HCT116 (cell line): Measurements from ENCODE around the gene ST7. TPM values are rescaled to one million over a fixed set of nuclear protein-coding genes. Genes with fewer than 3 reads are reported as not detected.

Experiments
- ATAC-seq: fragments of 200-7000 bp; cut with Tn5 transposase; 2 replicates; pipeline ENCODE4 v1.9.1; 2020; ENCODE audit warnings: mild to moderate bottlenecking, moderate library complexity
- BruUV-seq: library from RNA; stranded (reverse); fragments of 400-500 nt; replicated peaks from 2 replicates; lab custom pipeline; 2021; lab: Mats Ljungman, UMichigan
- CTCF ChIA-PET: fragments of 300-600 bp; sonication (Branson Sonifier 250); formaldehyde crosslinking; loops from one replicate; lab custom pipeline; 2021; ENCODE audit warnings: antibody characterized with exemption; lab: Charles Lee
- POLR2A ChIA-PET: fragments of 300-600, 350-600 bp; sonication (Branson Sonifier 250); formaldehyde crosslinking; loops from one replicate; lab custom pipeline; 2021; ENCODE audit warnings: antibody characterized with exemption; lab: Charles Lee
- RAD21 ChIA-PET, 2 experiments: fragments of 300-600 bp; sonication (Branson Sonifier 250); formaldehyde crosslinking; loops; one replicate each; lab custom pipeline; 2023; ENCODE audit warnings: low total read pairs in 2 of 2; ENCODE audit not compliant: uncharacterized antibody in 2 of 2, unreplicated experiment in 2 of 2, low non-redundant PET in 1 of 2; lab: Charles Lee
- DNase-seq: peaks from one replicate; pipeline ENCODE4 v3.0.0-alpha.2; 2010; ENCODE audit warnings: low read depth, low spot score
- H2AFZ ChIP-seq: fragments of 200-600 bp; shearing (Covaris generic), sonication (generic); 2 replicates; pipeline ENCODE4 v1.6.1; 2017; ENCODE audit warnings: low read depth, mixed run types, mixed read lengths, antibody characterized with exemption, low read length; ENCODE audit not compliant: poor library complexity, severe bottlenecking
- H3K27ac ChIP-seq: 2 replicates; pipeline ENCODE4 v1.5.1; 2012; ENCODE audit warnings: low read depth, low read length
- H3K27me3 ChIP-seq: fragments of 200-600 bp; sonication (generic); 2 replicates; pipeline ENCODE4 v1.6.1; 2016; ENCODE audit warnings: mixed run types, low read length, mixed read lengths; ENCODE audit not compliant: insufficient read depth
- H3K36me3 ChIP-seq, 2 experiments: fragments of 200-500 bp in 1 of 2; fragments of 200-600 bp in 1 of 2; sonication (Bioruptor generic) in 1 of 2; sonication (generic) in 1 of 2; 2 replicates each; pipeline versions ENCODE4 v1.5.1 to v1.6.1; 2014 to 2016; ENCODE audit warnings: low read length in 2 of 2, inconsistent platforms in 1 of 2, mixed read lengths in 1 of 2, mixed run types in 1 of 2; ENCODE audit not compliant: insufficient read depth in 2 of 2, control insufficient read depth in 1 of 2
- H3K4me1 ChIP-seq, 2 experiments: fragments of 200-600 bp in 1 of 2; sonication (generic) in 1 of 2; 2 replicates each; pipeline versions ENCODE4 v1.5.1 to v1.6.1; 2012 to 2017; ENCODE audit warnings: low read length in 2 of 2, inconsistent platforms in 1 of 2, mild to moderate bottlenecking in 1 of 2, mixed read lengths in 1 of 2, mixed run types in 1 of 2, moderate library complexity in 1 of 2; ENCODE audit not compliant: insufficient read depth in 2 of 2, control insufficient read depth in 1 of 2
- H3K4me2 ChIP-seq: fragments of 200-600 bp; sonication (generic); 2 replicates; pipeline ENCODE4 v1.6.1; 2017; ENCODE audit warnings: mixed run types, low read length, mixed read lengths
- H3K4me3 ChIP-seq, 2 experiments: fragments of 200-600 bp in 1 of 2; sonication (generic) in 1 of 2; replicated peaks in 1 of 2; 2 replicates each; pipeline ENCODE4 v1.5.1; 2011 to 2016; ENCODE audit warnings: low read length in 2 of 2, control low read depth in 1 of 2, low read depth in 1 of 2, mild to moderate bottlenecking in 1 of 2, mixed read lengths in 1 of 2, mixed run types in 1 of 2
- H3K79me2 ChIP-seq: fragments of 200-600 bp; sonication (generic); 2 replicates; pipeline ENCODE4 v1.6.1; 2017; ENCODE audit warnings: mild to moderate bottlenecking, mixed run types, low read length, moderate library complexity, mixed read lengths; ENCODE audit not compliant: insufficient read depth
- H3K9ac ChIP-seq: fragments of 200-600 bp; sonication (generic); 2 replicates; pipeline ENCODE4 v1.6.1; 2016; ENCODE audit warnings: low read length, mixed read lengths
- H3K9me2 ChIP-seq: fragments of 200-600 bp; sonication (generic), shearing (Covaris generic); 2 replicates; pipeline ENCODE4 v1.6.1; 2017; ENCODE audit warnings: mixed run types, mild to moderate bottlenecking, moderate library complexity; ENCODE audit not compliant: insufficient read depth
- H3K9me3 ChIP-seq, 2 experiments: fragments of 200-500 bp in 1 of 2; fragments of 200-600 bp in 1 of 2; sonication (Bioruptor generic) in 1 of 2; sonication (generic) in 1 of 2; 2 replicates each; pipeline ENCODE4 v1.6.1; 2014 to 2017; ENCODE audit warnings: low read length in 2 of 2, mixed read lengths in 2 of 2, inconsistent platforms in 1 of 2, low read depth in 1 of 2, mild to moderate bottlenecking in 1 of 2, mixed run types in 1 of 2, moderate library complexity in 1 of 2; ENCODE audit not compliant: control insufficient read depth in 1 of 2, insufficient read depth in 1 of 2
- H4K20me1 ChIP-seq: fragments of 200-600 bp; sonication (generic), shearing (Covaris generic); 2 replicates; pipeline ENCODE4 v1.6.1; 2017; ENCODE audit warnings: mixed run types, mild to moderate bottlenecking, moderate library complexity; ENCODE audit not compliant: insufficient read depth
- ATF3 ChIP-seq: IDR thresholded peaks from 2 replicates; pipeline ENCODE4 v1.6.1; 2012
- CTCF ChIP-seq, 3 experiments: fragments of 200-600 bp in 1 of 3; sonication (generic) in 1 of 3; IDR thresholded peaks in 2 of 3; conservative IDR thresholded peaks in 1 of 3; 2 replicates each; pipeline ENCODE4 v1.5.1; 2012 to 2017; ENCODE audit warnings: low read depth in 2 of 3, low read length in 2 of 3, antibody characterized with exemption in 1 of 3, borderline replicate concordance in 1 of 3, control low read depth in 1 of 3, mild to moderate bottlenecking in 1 of 3, mixed read lengths in 1 of 3, mixed run types in 1 of 3, moderate library complexity in 1 of 3; ENCODE audit not compliant: insufficient read depth in 1 of 3
- ELF1 ChIP-seq: IDR thresholded peaks from 2 replicates; pipeline ENCODE4 v1.6.1; 2012; ENCODE audit warnings: low read depth, borderline replicate concordance
- EZH2 ChIP-seq: fragments of 200-600 bp; sonication (generic); IDR thresholded peaks from 2 replicates; pipeline ENCODE4 v1.6.1; 2017; ENCODE audit warnings: antibody characterized with exemption, mixed run types
- JUND ChIP-seq: IDR thresholded peaks from 2 replicates; pipeline ENCODE4 v1.6.1; 2012
- MAX ChIP-seq: IDR thresholded peaks from 2 replicates; pipeline ENCODE4 v1.6.1; 2012
- POLR2AphosphoS5 ChIP-seq: IDR thresholded peaks from 2 replicates; pipeline ENCODE4 v1.6.1; 2011; ENCODE audit warnings: mild to moderate bottlenecking, low read depth, low read length, moderate library complexity
- REST ChIP-seq: IDR thresholded peaks from 2 replicates; pipeline ENCODE4 v1.6.1; 2012; ENCODE audit warnings: low read depth
- SIN3A ChIP-seq: IDR thresholded peaks from 2 replicates; pipeline ENCODE4 v1.6.1; 2012; ENCODE audit warnings: low read depth
- SP1 ChIP-seq: IDR thresholded peaks from 2 replicates; pipeline ENCODE4 v1.6.1; 2012; ENCODE audit warnings: low read depth
- TCF7L2 ChIP-seq: IDR thresholded peaks from 2 replicates; pipeline ENCODE4 v1.7.0; 2011; ENCODE audit warnings: borderline replicate concordance, inconsistent platforms; ENCODE audit not compliant: insufficient read depth, insufficient read length; ENCODE audit errors: extremely low read depth
- YY1 ChIP-seq: IDR thresholded peaks from 2 replicates; pipeline ENCODE4 v1.6.1; 2011; ENCODE audit warnings: low read length, low read depth, moderate library complexity, mild to moderate bottlenecking; ENCODE audit not compliant: insufficient replicate concordance; ENCODE audit errors: extremely low read depth
- ZFX ChIP-seq: fragments of 450-650 bp; IDR thresholded peaks from 2 replicates; pipeline ENCODE4 v1.6.1; 2017
- ZNF274 ChIP-seq: fragments of 200-500 bp; sonication (Bioruptor generic); IDR thresholded peaks from 2 replicates; pipeline ENCODE4 v1.6.1; 2014; ENCODE audit warnings: mild to moderate bottlenecking, low read depth, low read length, inconsistent platforms
- intact Hi-C: fragments of 100-400 bp; cut with micrococcal nuclease; formaldehyde crosslinking; loops from 2 replicates; pipeline ENCODE4 v1.10.0; 2022
- total RNA-seq: library from RNA; stranded (reverse); gene quantifications from one replicate; pipeline ENCODE4 v1.2.1, GENCODE V29; 2021; ENCODE audit not compliant: unreplicated experiment

Gene ST7
- total RNA-seq, 1 experiment from 2014 or later: 12.6 TPM

- no peak overlapping the region for H3K27ac ChIP-seq
- TF ChIP-seq SIN3A (no peak), CTCF (IDR thresholded peaks at IDR 0.05 in 2 of 3, conservative IDR thresholded peaks at IDR 0.05 in 1 of 3; ENCODE audit: borderline replicate concordance in 1 of 3, insufficient read depth in 1 of 3, low read depth in 2 of 3, low read length in 2 of 3) (no peak), REST (no peak), POLR2AphosphoS5 (no peak), EZH2 (no peak), MAX (no peak), SP1 (no peak), ATF3 (no peak), ELF1 (no peak), ZNF274 (no peak), TCF7L2 (no peak), ZFX (no peak), YY1 (no peak), JUND (no peak)
- TF ChIP-seq, all 23 proteins: peak for 0
- no peak overlapping the region for H2AFZ ChIP-seq
- no peak for DNase-seq
- POLR2A ChIA-PET: no interaction called here
- no peaks in the 10 kb centered on the region for H3K4me1 ChIP-seq
- no peak overlapping the region for H3K4me3 ChIP-seq
- no peaks in the 10 kb centered on the region for H3K9me3 ChIP-seq
- no peak overlapping the region for H3K9ac ChIP-seq
- no peak for ATAC-seq
- no TSS peak for BruUV-seq
- no peaks in the 10 kb centered on the region for H4K20me1 ChIP-seq
- intact Hi-C loops: no loop called here
- no peak overlapping the region for H3K4me2 ChIP-seq
- no peaks in the 10 kb centered on the region for H3K79me2 ChIP-seq
- RAD21 ChIA-PET: no interaction called here
- H3K27me3 ChIP-seq: no peaks in the 10 kb centered on the region
- CTCF ChIA-PET: no interaction called here
- no peaks in the 10 kb centered on the region; the same call in 1 of the 2 replicates for H3K9me2 ChIP-seq
- H3K36me3 ChIP-seq: no peaks in the 10 kb centered on the region
Observed at GRCh38 chr7:117044664-117045063, 91.4 kb downstream of the ST7 start.
